ENCODE measurements around the gene PAQR4. TPM values are rescaled to one million over a fixed set of nuclear protein-coding genes. Genes with fewer than 3 reads are reported as not detected.
"Not testable (repeated sequence)": the region's sequence is repeated elsewhere in the genome, so short reads cannot be mapped to it uniquely, and the experiment has no call there.

Gene PAQR4
- total RNA-seq, 4 donors from 2014 or later, result 2.9 to 18.8 (median 8.0) TPM

DNA sequence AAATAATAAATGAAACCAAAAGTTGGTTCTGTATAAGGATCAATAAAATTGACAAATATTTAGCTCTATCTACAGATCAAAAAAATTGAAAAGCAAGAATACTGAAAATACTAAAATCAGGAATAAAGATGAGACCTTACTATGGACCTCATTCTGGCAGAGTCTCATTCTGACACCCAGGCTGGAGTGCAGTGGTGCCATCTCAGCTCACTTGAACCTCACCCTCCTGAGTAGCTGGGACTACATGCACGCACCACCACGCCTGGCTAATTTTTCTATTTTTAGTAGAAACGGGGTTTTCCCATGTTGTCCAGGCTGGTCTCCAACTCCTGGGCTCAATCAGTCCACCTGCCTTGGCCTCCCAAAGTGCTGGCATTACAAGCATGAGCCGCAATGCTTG lies 27.1 kb upstream of the PAQR4 start:
- intact Hi-C loops (cut with DNase I), result no loop called here
- Histone ChIP-seq H3K27me3 (no peaks in the 10 kb centered on the region), H3K36me3 (peaks cover 20 to 96% (median 45%) of the 10 kb centered on the region in 3 donors), H3K4me1 (no peaks in the 10 kb centered on the region), H3K4me3 (no peak overlapping the region), H3K9me3 (no peaks in the 10 kb centered on the region), H3K27ac (no peak overlapping the region)
- DNase-seq, result no peak
- WGBS, 2 donors, result 54 to 67% methylated on average over 3 to 4 of the region's 4 CpGs
- TF ChIP-seq POLR2A (IDR thresholded peaks at IDR 0.05), result no peak
- TF ChIP-seq, protein P1, sequence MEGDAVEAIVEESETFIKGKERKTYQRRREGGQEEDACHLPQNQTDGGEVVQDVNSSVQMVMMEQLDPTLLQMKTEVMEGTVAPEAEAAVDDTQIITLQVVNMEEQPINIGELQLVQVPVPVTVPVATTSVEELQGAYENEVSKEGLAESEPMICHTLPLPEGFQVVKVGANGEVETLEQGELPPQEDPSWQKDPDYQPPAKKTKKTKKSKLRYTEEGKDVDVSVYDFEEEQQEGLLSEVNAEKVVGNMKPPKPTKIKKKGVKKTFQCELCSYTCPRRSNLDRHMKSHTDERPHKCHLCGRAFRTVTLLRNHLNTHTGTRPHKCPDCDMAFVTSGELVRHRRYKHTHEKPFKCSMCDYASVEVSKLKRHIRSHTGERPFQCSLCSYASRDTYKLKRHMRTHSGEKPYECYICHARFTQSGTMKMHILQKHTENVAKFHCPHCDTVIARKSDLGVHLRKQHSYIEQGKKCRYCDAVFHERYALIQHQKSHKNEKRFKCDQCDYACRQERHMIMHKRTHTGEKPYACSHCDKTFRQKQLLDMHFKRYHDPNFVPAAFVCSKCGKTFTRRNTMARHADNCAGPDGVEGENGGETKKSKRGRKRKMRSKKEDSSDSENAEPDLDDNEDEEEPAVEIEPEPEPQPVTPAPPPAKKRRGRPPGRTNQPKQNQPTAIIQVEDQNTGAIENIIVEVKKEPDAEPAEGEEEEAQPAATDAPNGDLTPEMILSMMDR (IDR thresholded peaks at IDR 0.05), result no peak

DNA sequence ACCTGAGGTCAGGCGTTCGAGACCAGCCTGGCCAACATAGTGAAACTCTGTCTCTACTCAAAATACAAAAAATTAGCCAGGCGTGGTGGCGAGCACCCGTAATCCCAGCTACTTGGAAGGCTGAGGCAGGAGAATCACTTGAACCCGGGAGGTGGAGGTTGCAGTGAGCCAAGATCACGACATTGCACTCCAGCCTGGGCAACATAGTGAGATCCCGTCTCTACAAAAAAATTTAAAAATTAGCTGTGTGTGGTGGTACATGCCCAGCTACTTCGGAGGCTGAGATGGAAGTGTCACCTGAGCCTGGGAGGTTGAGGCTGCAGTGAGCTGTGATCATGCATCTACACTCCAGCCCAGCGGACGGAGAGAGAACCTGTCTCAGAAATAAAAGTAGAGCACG lies 25.4 kb upstream of the PAQR4 start:
- H3K27me3 ChIP-seq; H3K4me3 ChIP-seq; H3K27ac ChIP-seq; H3K4me1 ChIP-seq; intact Hi-C loops (cut with DNase I); DNase-seq; H3K9me3 ChIP-seq: not testable (repeated sequence)
- peaks cover 8 to 84% (median 33%) of the 10 kb centered on the region in 3 donors for H3K36me3 ChIP-seq
- 81 to 83% methylated on average over 11 to 12 of the region's 12 CpGs for WGBS, 2 donors

DNA sequence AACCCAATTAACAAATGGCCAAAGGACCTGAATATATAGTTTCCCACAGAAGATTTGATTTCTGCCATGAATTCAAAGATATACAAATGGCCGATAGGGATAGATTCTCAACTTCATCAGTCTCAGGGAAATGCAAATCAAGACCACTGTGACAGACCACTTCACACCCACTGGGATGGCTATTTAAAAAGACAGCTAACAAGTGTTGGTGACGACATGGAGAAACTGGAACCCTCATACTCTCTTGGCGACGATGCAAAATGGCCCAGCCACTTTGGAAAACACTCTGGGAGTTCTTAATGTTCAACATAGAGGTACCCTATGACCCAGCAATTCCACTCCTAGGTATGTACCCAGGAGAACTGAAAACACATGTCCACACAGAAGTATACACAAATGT lies 22.5 kb upstream of the PAQR4 start:
- intact Hi-C loops (cut with DNase I), result no loop called here
- DNase-seq, result no peak
- 92 to 100% methylated on average over 4 of the region's 4 CpGs for WGBS, 2 donors
- Histone ChIP-seq H3K27ac (no peak overlapping the region), H3K4me1 (no peaks in the 10 kb centered on the region), H3K4me3 (no peak overlapping the region), H3K36me3 (peaks cover 0 to 70% (median 15%) of the 10 kb centered on the region in 3 donors), H3K27me3 (no peaks in the 10 kb centered on the region), H3K9me3 (no peaks in the 10 kb centered on the region)
- no peak for TF ChIP-seq POLR2A (IDR thresholded peaks at IDR 0.05)
- TF ChIP-seq, protein P1 (IDR thresholded peaks at IDR 0.05), result no peak

DNA sequence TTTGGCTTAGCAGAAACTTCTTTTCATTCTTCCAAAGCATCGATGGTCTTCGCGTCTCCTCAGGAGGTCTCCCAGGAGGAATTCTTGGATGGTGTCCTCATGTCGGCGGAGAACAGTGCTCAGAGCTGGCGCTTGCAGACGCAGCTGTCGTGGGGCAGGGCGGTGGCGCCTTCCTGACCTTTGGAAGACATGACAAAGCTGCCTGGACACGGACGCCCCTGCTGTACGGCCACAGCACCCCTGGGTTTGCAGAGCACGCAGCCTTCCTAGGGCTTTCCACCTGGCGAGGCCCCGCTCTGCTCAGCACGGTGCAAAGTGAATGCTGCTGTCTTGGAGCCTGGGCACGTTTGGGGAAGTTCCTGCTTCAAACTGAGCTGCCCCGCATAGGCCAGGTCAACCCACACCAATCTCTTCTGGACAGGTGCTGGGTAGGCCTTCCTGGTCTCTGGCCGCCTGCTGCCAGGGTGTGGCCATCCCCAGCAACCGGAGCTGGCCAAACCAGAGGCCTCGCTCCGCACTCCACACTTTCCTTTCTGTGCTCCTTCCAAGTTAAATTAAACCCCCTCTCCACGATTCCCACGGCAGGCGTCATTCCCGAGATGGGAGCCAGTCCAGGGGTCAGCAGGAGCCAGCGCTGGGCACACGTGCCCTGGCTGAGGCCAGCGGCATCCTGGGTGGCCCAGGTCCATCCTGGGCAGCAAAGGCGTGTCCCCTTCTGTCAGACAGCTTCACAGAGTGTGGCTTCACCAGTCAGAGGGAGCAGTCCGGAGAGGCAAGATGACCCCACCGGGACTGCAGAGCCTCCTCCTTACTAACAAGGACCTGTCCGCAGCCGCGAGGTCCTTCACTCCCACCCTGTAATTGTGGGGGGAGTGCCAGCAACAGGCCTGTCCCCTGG lies 20.1 kb upstream of the PAQR4 start:
- H3K27me3 ChIP-seq, result peaks cover 0 to 6% (median 0%) of the 10 kb centered on the region in 4 donors
- no peaks in the 10 kb centered on the region for H3K9me3 ChIP-seq
- peaks cover 0 to 11% (median 0%) of the 10 kb centered on the region in 3 donors for H3K4me1 ChIP-seq
- WGBS, 2 donors, result 84 to 90% methylated on average over 5 to 15 of the region's 36 CpGs
- TF ChIP-seq, protein P1 (IDR thresholded peaks at IDR 0.05), result no peak
- TF ChIP-seq POLR2A (IDR thresholded peaks at IDR 0.05), result no peak
- intact Hi-C loops (cut with DNase I), result no loop called here
- no peak for DNase-seq
- H3K36me3 ChIP-seq, result peaks cover 0 to 48% (median 7%) of the 10 kb centered on the region in 3 donors
- no peak overlapping the region for H3K27ac ChIP-seq
- H3K4me3 ChIP-seq, result no peak overlapping the region

DNA sequence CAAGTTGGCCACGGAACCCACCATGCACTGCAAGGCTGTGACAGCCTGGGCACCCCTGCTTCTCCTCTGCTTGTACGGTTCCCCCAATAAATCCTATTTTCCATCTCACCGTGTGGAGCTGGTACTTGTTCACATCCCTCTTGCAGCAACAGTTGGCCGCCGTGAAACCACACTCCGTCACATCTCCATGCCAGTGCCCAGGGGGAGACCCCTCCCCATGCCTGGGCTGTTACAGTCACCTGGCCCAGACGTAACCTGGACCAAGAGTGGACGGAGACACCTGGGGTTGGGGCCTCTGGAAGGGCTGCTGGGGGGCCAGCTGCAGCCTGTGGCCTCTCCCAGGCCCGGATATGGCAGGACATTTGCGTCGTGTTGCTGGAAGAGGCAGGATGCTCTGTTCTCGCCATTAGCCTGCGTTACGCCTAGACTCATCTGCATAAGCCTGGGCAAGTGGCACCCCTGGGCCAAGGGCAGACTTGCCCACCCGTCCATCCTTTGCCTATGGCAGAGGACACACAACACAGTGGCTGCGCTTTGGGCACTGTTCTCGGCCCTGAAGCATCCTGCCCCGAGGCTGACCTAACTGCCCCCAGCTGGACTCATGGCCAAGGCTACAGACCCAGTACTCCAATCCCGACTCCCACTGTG lies 19.3 kb upstream of the PAQR4 start:
- H3K4me1 ChIP-seq, result peaks cover 0 to 13% (median 0%) of the 10 kb centered on the region in 3 donors
- H3K36me3 ChIP-seq, result peaks cover 0 to 42% (median 7%) of the 10 kb centered on the region in 3 donors
- H3K27me3 ChIP-seq, result peaks cover 0 to 13% (median 2%) of the 10 kb centered on the region in 4 donors
- H3K9me3 ChIP-seq, result no peaks in the 10 kb centered on the region
- TF ChIP-seq, protein P1 (IDR thresholded peaks at IDR 0.05), result no peak
- no peak for TF ChIP-seq POLR2A (IDR thresholded peaks at IDR 0.05)
- 86% methylated on average over 18 of the region's 19 CpGs; no CpG with 5 or more reads in 1 of the 2 donors for WGBS, 2 donors
- intact Hi-C loops (cut with DNase I), result no loop called here
- no peak overlapping the region for H3K4me3 ChIP-seq
- H3K27ac ChIP-seq, result no peak overlapping the region
- DNase-seq, result no peak

Data from esophagus squamous epithelium (tissue), 5 donors.